Neutrophil (primary cell): Measurements from ENCODE around the gene RNF224.
A peak's percentile ranks its signal among the peaks of the same experiment; 100 is the strongest.

Source experiments
- H3K27ac ChIP-seq: fragments of 200-600 bp; sonication (generic); 2 replicates; pipeline ENCODE4 v1.5.1; 2016; ENCODE audit warnings: mild to moderate bottlenecking, moderate library complexity
- H3K27me3 ChIP-seq: fragments of 200-600 bp; sonication (generic); 2 replicates; pipeline ENCODE4 v1.6.0; 2016; ENCODE audit warnings: mild to moderate bottlenecking
- H3K36me3 ChIP-seq: fragments of 200-600 bp; sonication (generic); 2 replicates; pipeline ENCODE4 v1.5.1; 2017
- H3K4me1 ChIP-seq, 2 experiments: fragments of 200-600 bp in 1 of 2; sonication (generic) in 1 of 2; 1 replicate in 1 of 2; 2 replicates in 1 of 2; pipeline versions ENCODE4 v1.5.1 to v1.6.1; 2013 to 2016; ENCODE audit warnings: low read depth in 1 of 2, low read length in 1 of 2, mild to moderate bottlenecking in 1 of 2, moderate library complexity in 1 of 2; ENCODE audit not compliant: control insufficient read depth in 1 of 2, insufficient read depth in 1 of 2
- H3K4me3 ChIP-seq, 2 experiments: fragments of 200-600 bp in 1 of 2; sonication (generic) in 1 of 2; 1 replicate in 1 of 2; 2 replicates in 1 of 2; pipeline ENCODE4 v1.5.1; 2013 to 2016; ENCODE audit warnings: low read depth in 1 of 2, low read length in 1 of 2, mild to moderate bottlenecking in 1 of 2, moderate library complexity in 1 of 2
- H3K9me3 ChIP-seq: fragments of 200-600 bp; sonication (generic); 2 replicates; pipeline ENCODE4 v1.5.1; 2016
- CTCF ChIP-seq: fragments of 200-600 bp; sonication (generic); IDR thresholded peaks from 2 replicates; pipeline ENCODE4 v1.5.1; 2016; ENCODE audit warnings: antibody characterized with exemption

Gene RNF224

GRCh38 chr9:137198902-137199283 lies 28.4 kb upstream of the RNF224 start:
- H3K4me3 ChIP-seq = no peak overlapping the region
- no peaks in the 10 kb centered on the region for H3K9me3 ChIP-seq
- no peak overlapping the region for H3K27ac ChIP-seq
- no peaks in the 10 kb centered on the region for H3K36me3 ChIP-seq
- H3K4me1 ChIP-seq = peaks cover 15 to 18% of the 10 kb centered on the region in 2 experiments
- H3K27me3 ChIP-seq = peaks cover 15% of the 10 kb centered on the region
- TF ChIP-seq CTCF = no peak

- H3K27ac ChIP-seq = no peak overlapping the region
- peak overlapping the region in 1 of 2 experiments; percentile 41 for H3K4me3 ChIP-seq
- H3K4me1 ChIP-seq = peaks cover 22 to 23% of the 10 kb centered on the region in 2 experiments
These were observed 27.7 kb upstream of the RNF224 start for GRCh38 chr9:137199411-137200121.

GRCh38 chr9:137200311-137201204 lies 26.7 kb upstream of the RNF224 start, which contains the start of gene TPRN:
TPRN (minus strand) TSS chr9:137200741; CDS start chr9:137200711, 30 bp downstream.
- Histone ChIP-seq H3K27me3 (peaks cover 15% of the 10 kb centered on the region), H3K9me3 (no peaks in the 10 kb centered on the region), H3K27ac (peak within 1 kb of the TSS; percentile 87), H3K4me3 (peak within 1 kb of the TSS; percentile 77 to 93), H3K36me3 (no peaks in the 10 kb centered on the region), H3K4me1 (peaks cover 29% of the 10 kb centered on the region in 2 experiments)
- peak; percentile 54 for TF ChIP-seq CTCF

More at GRCh38 chr9:137199411-137200121, 27.7 kb upstream of the RNF224 start:
- Histone ChIP-seq H3K27me3 (peaks cover 15% of the 10 kb centered on the region), H3K9me3 (no peaks in the 10 kb centered on the region), H3K36me3 (no peaks in the 10 kb centered on the region)
- TF ChIP-seq CTCF = no peak

GRCh38 chr9:137201205-137201868 lies 26.0 kb upstream of the RNF224 start:
- no peak for TF ChIP-seq CTCF
- Histone ChIP-seq H3K27ac (peak overlapping the region; percentile 87), H3K4me3 (peak overlapping the region; percentile 77 to 93), H3K9me3 (no peaks in the 10 kb centered on the region), H3K27me3 (peaks cover 15% of the 10 kb centered on the region), H3K36me3 (no peaks in the 10 kb centered on the region), H3K4me1 (peaks cover 36 to 37% of the 10 kb centered on the region in 2 experiments)

GRCh38 chr9:137202966-137203365 lies 24.3 kb upstream of the RNF224 start:
- Histone ChIP-seq H3K36me3 (no peaks in the 10 kb centered on the region), H3K27ac (no peak overlapping the region), H3K4me3 (no peak overlapping the region), H3K9me3 (no peaks in the 10 kb centered on the region), H3K4me1 (peaks cover 51 to 52% of the 10 kb centered on the region in 2 experiments), H3K27me3 (peaks cover 15% of the 10 kb centered on the region)
- TF ChIP-seq CTCF = no peak
